Measurements from ENCODE around the gene TRPM4.

The TRPM4 gene

DNA sequence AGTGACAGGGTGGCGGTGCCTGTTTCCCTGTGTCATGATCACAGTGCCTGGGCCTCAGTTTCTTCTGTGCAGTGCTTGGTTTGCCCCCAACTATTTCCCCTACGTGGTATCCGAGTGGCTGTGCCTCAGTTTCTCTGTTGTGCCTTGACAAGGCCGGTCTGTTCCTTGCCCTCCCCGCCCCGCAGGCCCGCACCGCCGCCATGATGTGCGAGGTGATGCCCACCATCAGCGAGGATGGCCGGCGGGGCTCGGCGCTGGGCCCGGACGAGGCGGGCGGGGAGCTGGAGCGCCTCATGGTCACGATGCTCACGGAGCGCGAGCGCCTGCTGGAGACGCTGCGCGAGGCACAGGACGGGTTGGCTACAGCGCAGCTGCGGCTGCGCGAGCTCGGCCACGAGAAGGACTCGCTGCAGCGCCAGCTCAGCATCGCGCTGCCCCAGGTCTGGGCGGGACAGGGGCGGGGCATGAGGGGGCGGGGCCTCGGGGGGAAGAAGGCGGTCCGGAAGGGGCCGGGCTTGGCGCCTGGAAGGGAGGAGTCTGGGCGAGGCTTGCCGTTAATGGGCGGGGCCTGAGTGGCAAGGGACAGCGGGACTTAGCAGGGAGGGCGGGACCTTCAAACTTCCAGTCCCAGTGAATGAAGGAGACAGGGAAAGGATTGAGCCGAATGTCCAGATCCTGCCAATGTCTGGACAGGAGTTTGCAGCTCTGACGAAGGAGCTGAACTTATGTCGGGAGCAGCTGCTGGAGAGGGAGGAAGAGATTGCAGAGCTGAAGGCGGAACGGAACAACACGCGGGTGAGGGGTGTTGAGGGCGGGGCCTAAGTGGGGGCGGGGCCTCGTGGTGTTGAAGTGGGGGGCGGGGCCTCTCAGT lies 29.7 kb upstream of the TRPM4 start (continued):
- TF ChIP-seq, protein P1, sequence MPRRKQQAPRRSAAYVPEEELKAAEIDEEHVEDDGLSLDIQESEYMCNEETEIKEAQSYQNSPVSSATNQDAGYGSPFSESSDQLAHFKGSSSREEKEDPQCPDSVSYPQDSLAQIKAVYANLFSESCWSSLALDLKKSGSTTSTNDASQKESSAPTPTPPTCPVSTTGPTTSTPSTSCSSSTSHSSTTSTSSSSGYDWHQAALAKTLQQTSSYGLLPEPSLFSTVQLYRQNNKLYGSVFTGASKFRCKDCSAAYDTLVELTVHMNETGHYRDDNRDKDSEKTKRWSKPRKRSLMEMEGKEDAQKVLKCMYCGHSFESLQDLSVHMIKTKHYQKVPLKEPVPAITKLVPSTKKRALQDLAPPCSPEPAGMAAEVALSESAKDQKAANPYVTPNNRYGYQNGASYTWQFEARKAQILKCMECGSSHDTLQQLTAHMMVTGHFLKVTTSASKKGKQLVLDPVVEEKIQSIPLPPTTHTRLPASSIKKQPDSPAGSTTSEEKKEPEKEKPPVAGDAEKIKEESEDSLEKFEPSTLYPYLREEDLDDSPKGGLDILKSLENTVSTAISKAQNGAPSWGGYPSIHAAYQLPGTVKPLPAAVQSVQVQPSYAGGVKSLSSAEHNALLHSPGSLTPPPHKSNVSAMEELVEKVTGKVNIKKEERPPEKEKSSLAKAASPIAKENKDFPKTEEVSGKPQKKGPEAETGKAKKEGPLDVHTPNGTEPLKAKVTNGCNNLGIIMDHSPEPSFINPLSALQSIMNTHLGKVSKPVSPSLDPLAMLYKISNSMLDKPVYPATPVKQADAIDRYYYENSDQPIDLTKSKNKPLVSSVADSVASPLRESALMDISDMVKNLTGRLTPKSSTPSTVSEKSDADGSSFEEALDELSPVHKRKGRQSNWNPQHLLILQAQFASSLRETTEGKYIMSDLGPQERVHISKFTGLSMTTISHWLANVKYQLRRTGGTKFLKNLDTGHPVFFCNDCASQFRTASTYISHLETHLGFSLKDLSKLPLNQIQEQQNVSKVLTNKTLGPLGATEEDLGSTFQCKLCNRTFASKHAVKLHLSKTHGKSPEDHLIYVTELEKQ (tag by site-specific recombination; IDR thresholded peaks at IDR 0.05; ENCODE audit: borderline replicate concordance): no peak
- TF ChIP-seq YY1 (tag by site-specific recombination; IDR thresholded peaks at IDR 0.05) (peak; percentile 78; the same call in 1 of the 2 replicates), ZNF133 (tag by site-specific recombination; IDR thresholded peaks at IDR 0.05) (no peak), ZNF544 (tag by site-specific recombination; IDR thresholded peaks at IDR 0.05) (no peak), KLF9 (tag by site-specific recombination; IDR thresholded peaks at IDR 0.05; ENCODE audit: low read depth) (peak; percentile 83), ZNF350 (tag by site-specific recombination; IDR thresholded peaks at IDR 0.05) (no peak), ZBTB1 (tag by site-specific recombination; IDR thresholded peaks at IDR 0.05) (no peak), ZNF391 (tag by site-specific recombination; IDR thresholded peaks at IDR 0.05; ENCODE audit: borderline replicate concordance, low read depth) (no peak), ZNF175 (tag by site-specific recombination; IDR thresholded peaks at IDR 0.05) (no peak), ZNF660 (tag by site-specific recombination; IDR thresholded peaks at IDR 0.05) (peak; percentile 3; the same call in 1 of the 2 replicates), ZNF114 (tag by site-specific recombination; IDR thresholded peaks at IDR 0.05) (no peak), KLF8 (tag by site-specific recombination; IDR thresholded peaks at IDR 0.05) (peak; percentile 91; the same call in 1 of the 2 replicates), ZNF394 (tag by site-specific recombination; IDR thresholded peaks at IDR 0.05; ENCODE audit: borderline replicate concordance) (no peak), ZNF146 (tag by site-specific recombination; IDR thresholded peaks at IDR 0.05) (no peak), KLF16 (tag by site-specific recombination; IDR thresholded peaks at IDR 0.05) (peak; percentile 89), ZFP37 (tag by site-specific recombination; IDR thresholded peaks at IDR 0.05) (no peak), ZNF561 (tag by site-specific recombination; IDR thresholded peaks at IDR 0.05; ENCODE audit: borderline replicate concordance) (no peak)
- TF ChIP-seq, protein P2, sequence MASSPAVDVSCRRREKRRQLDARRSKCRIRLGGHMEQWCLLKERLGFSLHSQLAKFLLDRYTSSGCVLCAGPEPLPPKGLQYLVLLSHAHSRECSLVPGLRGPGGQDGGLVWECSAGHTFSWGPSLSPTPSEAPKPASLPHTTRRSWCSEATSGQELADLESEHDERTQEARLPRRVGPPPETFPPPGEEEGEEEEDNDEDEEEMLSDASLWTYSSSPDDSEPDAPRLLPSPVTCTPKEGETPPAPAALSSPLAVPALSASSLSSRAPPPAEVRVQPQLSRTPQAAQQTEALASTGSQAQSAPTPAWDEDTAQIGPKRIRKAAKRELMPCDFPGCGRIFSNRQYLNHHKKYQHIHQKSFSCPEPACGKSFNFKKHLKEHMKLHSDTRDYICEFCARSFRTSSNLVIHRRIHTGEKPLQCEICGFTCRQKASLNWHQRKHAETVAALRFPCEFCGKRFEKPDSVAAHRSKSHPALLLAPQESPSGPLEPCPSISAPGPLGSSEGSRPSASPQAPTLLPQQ (tag by site-specific recombination; IDR thresholded peaks at IDR 0.05): peak; percentile 90
- TF ChIP-seq, protein P3, sequence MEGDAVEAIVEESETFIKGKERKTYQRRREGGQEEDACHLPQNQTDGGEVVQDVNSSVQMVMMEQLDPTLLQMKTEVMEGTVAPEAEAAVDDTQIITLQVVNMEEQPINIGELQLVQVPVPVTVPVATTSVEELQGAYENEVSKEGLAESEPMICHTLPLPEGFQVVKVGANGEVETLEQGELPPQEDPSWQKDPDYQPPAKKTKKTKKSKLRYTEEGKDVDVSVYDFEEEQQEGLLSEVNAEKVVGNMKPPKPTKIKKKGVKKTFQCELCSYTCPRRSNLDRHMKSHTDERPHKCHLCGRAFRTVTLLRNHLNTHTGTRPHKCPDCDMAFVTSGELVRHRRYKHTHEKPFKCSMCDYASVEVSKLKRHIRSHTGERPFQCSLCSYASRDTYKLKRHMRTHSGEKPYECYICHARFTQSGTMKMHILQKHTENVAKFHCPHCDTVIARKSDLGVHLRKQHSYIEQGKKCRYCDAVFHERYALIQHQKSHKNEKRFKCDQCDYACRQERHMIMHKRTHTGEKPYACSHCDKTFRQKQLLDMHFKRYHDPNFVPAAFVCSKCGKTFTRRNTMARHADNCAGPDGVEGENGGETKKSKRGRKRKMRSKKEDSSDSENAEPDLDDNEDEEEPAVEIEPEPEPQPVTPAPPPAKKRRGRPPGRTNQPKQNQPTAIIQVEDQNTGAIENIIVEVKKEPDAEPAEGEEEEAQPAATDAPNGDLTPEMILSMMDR (tag by site-specific recombination; IDR thresholded peaks at IDR 0.05): peak; percentile 85
- TF ChIP-seq, protein P4, sequence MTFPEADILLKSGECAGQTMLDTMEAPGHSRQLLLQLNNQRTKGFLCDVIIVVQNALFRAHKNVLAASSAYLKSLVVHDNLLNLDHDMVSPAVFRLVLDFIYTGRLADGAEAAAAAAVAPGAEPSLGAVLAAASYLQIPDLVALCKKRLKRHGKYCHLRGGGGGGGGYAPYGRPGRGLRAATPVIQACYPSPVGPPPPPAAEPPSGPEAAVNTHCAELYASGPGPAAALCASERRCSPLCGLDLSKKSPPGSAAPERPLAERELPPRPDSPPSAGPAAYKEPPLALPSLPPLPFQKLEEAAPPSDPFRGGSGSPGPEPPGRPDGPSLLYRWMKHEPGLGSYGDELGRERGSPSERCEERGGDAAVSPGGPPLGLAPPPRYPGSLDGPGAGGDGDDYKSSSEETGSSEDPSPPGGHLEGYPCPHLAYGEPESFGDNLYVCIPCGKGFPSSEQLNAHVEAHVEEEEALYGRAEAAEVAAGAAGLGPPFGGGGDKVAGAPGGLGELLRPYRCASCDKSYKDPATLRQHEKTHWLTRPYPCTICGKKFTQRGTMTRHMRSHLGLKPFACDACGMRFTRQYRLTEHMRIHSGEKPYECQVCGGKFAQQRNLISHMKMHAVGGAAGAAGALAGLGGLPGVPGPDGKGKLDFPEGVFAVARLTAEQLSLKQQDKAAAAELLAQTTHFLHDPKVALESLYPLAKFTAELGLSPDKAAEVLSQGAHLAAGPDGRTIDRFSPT (tag by site-specific recombination; IDR thresholded peaks at IDR 0.05): no peak
- TF ChIP-seq, protein P5, sequence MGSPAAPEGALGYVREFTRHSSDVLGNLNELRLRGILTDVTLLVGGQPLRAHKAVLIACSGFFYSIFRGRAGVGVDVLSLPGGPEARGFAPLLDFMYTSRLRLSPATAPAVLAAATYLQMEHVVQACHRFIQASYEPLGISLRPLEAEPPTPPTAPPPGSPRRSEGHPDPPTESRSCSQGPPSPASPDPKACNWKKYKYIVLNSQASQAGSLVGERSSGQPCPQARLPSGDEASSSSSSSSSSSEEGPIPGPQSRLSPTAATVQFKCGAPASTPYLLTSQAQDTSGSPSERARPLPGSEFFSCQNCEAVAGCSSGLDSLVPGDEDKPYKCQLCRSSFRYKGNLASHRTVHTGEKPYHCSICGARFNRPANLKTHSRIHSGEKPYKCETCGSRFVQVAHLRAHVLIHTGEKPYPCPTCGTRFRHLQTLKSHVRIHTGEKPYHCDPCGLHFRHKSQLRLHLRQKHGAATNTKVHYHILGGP (tag by site-specific recombination; IDR thresholded peaks at IDR 0.05): no peak
- TF ChIP-seq, protein P6, sequence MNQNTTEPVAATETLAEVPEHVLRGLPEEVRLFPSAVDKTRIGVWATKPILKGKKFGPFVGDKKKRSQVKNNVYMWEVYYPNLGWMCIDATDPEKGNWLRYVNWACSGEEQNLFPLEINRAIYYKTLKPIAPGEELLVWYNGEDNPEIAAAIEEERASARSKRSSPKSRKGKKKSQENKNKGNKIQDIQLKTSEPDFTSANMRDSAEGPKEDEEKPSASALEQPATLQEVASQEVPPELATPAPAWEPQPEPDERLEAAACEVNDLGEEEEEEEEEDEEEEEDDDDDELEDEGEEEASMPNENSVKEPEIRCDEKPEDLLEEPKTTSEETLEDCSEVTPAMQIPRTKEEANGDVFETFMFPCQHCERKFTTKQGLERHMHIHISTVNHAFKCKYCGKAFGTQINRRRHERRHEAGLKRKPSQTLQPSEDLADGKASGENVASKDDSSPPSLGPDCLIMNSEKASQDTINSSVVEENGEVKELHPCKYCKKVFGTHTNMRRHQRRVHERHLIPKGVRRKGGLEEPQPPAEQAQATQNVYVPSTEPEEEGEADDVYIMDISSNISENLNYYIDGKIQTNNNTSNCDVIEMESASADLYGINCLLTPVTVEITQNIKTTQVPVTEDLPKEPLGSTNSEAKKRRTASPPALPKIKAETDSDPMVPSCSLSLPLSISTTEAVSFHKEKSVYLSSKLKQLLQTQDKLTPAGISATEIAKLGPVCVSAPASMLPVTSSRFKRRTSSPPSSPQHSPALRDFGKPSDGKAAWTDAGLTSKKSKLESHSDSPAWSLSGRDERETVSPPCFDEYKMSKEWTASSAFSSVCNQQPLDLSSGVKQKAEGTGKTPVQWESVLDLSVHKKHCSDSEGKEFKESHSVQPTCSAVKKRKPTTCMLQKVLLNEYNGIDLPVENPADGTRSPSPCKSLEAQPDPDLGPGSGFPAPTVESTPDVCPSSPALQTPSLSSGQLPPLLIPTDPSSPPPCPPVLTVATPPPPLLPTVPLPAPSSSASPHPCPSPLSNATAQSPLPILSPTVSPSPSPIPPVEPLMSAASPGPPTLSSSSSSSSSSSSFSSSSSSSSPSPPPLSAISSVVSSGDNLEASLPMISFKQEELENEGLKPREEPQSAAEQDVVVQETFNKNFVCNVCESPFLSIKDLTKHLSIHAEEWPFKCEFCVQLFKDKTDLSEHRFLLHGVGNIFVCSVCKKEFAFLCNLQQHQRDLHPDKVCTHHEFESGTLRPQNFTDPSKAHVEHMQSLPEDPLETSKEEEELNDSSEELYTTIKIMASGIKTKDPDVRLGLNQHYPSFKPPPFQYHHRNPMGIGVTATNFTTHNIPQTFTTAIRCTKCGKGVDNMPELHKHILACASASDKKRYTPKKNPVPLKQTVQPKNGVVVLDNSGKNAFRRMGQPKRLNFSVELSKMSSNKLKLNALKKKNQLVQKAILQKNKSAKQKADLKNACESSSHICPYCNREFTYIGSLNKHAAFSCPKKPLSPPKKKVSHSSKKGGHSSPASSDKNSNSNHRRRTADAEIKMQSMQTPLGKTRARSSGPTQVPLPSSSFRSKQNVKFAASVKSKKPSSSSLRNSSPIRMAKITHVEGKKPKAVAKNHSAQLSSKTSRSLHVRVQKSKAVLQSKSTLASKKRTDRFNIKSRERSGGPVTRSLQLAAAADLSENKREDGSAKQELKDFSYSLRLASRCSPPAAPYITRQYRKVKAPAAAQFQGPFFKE (tag by site-specific recombination; IDR thresholded peaks at IDR 0.05; ENCODE audit: borderline replicate concordance): no peak

Data from HEK293 (cell line).